RWPE2 (cell line): ENCODE measurements around the gene IFITM10.
"Not testable (repeated sequence)": the region's sequence is repeated elsewhere in the genome, so short reads cannot be mapped to it uniquely, and the experiment has no call there.

Source experiments
- ATAC-seq: fragments of 200-7000 bp; cut with Tn5 transposase; 3 replicates; pipeline ENCODE4 v1.9.1; 2021; ENCODE audit warnings: low read depth
- DNase-seq: peaks from one replicate; pipeline ENCODE4 v3.0.0-alpha.2; 2020; ENCODE audit warnings: low spot score
- H3K27ac ChIP-seq: fragments of 450-650 bp; 2 replicates; pipeline ENCODE4 v1.5.1; 2017; ENCODE audit warnings: mild to moderate bottlenecking; ENCODE audit not compliant: poor library complexity, severe bottlenecking
- H3K27me3 ChIP-seq: fragments of 250-450 bp; sonication (Bioruptor Pico); 2 replicates; pipeline ENCODE4 v1.5.1; 2021; ENCODE audit warnings: mild to moderate bottlenecking, moderate library complexity; ENCODE audit not compliant: insufficient read depth, poor library complexity, severe bottlenecking
- H3K36me3 ChIP-seq: fragments of 250-450 bp; sonication (Bioruptor Pico); 2 replicates; pipeline ENCODE4 v1.5.1; 2020; ENCODE audit warnings: low read depth, mild to moderate bottlenecking, moderate library complexity
- H3K4me1 ChIP-seq: fragments of 250-450 bp; sonication (Bioruptor Pico); 2 replicates; pipeline ENCODE4 v1.5.1; 2021; ENCODE audit warnings: mild to moderate bottlenecking, moderate library complexity; ENCODE audit not compliant: insufficient read depth, poor library complexity, severe bottlenecking
- H3K4me3 ChIP-seq: fragments of 250-450 bp; sonication (Bioruptor Pico); 2 replicates; pipeline ENCODE4 v1.5.1; 2021; ENCODE audit warnings: mild to moderate bottlenecking, moderate library complexity; ENCODE audit not compliant: severe bottlenecking
- H3K9me3 ChIP-seq: fragments of 250-450 bp; sonication (Bioruptor Pico); 2 replicates; pipeline ENCODE4 v1.5.1; 2021; ENCODE audit warnings: mild to moderate bottlenecking, moderate library complexity; ENCODE audit not compliant: severe bottlenecking
- CTCF ChIP-seq: fragments of 450-650 bp; IDR thresholded peaks from one replicate; pipeline ENCODE4 v1.5.1; 2017; ENCODE audit warnings: mild to moderate bottlenecking, moderate library complexity; ENCODE audit not compliant: poor library complexity, severe bottlenecking

The IFITM10 gene

DNA sequence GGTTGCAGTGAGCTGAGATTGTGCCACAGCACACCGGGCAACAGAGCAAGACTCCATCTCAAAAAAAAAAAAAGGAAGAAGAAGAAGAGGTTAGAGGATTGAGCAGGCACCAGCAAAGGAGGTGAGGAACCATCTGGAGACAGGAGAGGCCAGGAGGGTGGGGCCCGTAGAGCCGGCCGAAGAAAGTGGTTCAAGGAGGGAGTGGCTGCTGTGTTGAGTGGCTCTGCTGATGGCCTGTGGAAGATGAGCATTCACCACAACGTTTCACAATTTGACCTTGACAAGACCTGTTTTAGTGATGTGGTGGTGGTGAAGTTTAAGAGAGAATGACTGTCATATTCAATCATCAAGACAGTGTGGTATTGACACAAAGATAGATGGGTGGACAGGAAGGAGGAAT is 20.1 kb upstream of the IFITM10 start:
- TF ChIP-seq CTCF: no peak
- Histone ChIP-seq H3K27ac (peak overlapping the region; percentile 82), H3K36me3 (no peaks in the 10 kb centered on the region), H3K9me3 (no peaks in the 10 kb centered on the region), H3K27me3 (no peaks in the 10 kb centered on the region), H3K4me1 (peaks cover 27% of the 10 kb centered on the region), H3K4me3 (no peak overlapping the region)
- no peak for ATAC-seq
- DNase-seq: no peak

DNA sequence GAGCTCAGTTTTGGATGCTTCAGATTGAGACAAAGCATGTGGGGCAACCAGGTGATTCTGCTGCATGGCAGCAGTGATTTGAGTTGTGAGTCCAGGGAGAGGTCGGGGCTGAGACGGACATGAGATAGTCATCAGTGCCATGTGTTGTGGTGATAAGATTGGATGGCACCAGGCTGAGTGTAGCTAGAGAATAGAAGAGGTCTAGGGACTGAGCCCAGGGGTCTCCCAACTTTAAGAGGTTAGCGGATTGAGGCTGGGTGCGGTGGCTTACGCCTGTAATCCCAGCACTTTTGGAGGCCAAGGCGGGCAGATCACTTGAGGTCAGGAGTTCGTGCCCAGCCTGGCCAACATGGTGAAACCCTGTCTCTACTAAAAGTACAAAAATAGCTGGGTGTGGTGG is 19.7 kb upstream of the IFITM10 start:
- Histone ChIP-seq H3K9me3 (no peaks in the 10 kb centered on the region), H3K4me3 (no peak overlapping the region), H3K27ac (peak overlapping the region; percentile 82), H3K27me3 (no peaks in the 10 kb centered on the region), H3K36me3 (no peaks in the 10 kb centered on the region), H3K4me1 (peaks cover 27% of the 10 kb centered on the region)
- no peak for TF ChIP-seq CTCF
- DNase-seq (no peak), ATAC-seq (no peak)

DNA sequence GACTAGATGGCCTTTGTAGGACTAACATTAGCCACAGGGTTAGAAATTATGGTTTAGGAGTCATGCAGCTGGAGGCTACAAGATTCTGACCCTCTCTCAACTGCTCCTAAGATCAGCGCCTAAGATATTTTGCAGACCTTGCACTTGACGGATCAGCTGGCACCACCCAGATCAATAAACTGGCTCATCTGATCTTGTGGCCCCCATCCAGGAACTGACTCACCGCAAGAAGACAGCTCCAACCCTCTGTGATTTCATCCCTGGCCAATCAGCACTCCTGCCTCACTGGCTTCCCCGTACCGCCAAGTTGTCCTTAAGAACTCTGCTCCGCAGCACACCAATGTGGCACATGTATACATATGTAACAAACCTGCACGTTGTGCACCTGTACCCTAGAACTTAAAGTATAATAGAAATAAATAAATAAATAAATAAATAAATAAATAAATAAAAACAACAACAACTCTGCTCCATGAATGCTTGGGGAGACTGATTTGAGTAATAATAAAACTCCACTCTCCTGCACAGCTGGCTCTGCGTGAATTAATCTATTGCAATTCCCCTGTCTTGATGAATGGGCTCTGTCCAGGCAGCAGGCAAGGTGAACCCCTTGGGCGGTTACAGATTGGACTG is 19.0 kb upstream of the IFITM10 start:
- DNase-seq: peak; percentile 33
- H3K4me1 ChIP-seq: peaks cover 27% of the 10 kb centered on the region
- H3K9me3 ChIP-seq, H3K27ac ChIP-seq, ATAC-seq, H3K27me3 ChIP-seq, H3K4me3 ChIP-seq, H3K36me3 ChIP-seq: not testable (repeated sequence)

DNA sequence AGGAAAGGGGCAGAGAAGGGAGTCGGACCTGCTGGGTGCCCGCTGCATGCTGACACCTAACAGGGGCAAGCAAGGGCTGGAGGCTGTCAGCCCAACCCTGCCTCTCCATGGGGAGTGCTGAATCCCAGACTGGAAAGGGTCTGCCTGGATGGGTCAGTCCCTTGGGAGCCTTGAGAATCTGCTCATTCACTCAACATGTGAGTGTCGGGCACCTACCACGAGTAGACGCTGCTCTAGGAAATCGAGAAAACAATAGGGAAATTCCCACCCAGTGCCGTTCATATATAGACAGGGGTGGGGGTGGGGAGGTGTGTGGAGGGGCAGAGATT is 17.7 kb upstream of the IFITM10 start:
- Histone ChIP-seq H3K9me3 (no peaks in the 10 kb centered on the region), H3K27me3 (no peaks in the 10 kb centered on the region), H3K27ac (no peak overlapping the region), H3K36me3 (no peaks in the 10 kb centered on the region), H3K4me1 (peaks cover 26% of the 10 kb centered on the region), H3K4me3 (no peak overlapping the region)
- DNase-seq (no peak), ATAC-seq (no peak)
- TF ChIP-seq CTCF: no peak

DNA sequence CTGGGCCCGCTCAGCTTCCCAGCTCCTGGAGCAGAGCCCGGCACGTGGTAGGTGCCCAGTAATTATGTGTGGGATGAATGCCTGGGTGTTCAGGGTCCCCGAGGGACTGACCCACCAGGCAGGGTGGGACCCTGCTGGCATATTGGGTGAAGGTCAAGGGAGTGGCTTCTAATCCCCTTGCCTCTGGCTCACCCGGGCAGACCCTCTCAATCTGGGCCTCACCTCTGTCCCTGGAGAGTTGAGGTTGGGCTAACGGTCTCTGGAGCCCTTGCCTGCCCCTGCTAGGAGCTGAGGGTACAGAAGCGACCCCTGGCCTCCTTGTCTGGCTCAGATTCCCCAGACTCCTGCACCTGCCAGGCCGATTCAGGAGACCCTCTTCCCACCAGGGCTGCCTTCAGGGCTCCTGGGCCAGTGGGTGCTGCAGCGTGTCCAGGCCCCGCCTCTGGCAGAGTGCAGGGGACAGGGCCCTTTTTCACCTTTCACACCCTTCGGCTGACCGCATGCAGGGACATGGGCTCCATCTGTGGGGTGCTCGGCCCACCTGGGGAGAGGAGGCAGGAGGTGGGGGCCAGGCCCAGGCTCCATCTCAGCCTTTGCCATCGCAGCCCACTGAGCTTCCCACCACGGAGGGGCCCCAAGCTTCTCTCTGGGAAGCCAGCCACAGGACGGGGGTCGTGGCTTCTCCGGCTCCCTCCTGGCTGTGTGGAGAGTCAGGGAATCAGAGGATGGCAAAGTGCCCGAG is 17.2 kb upstream of the IFITM10 start:
- TF ChIP-seq CTCF: no peak
- Histone ChIP-seq H3K4me3 (no peak overlapping the region), H3K27ac (no peak overlapping the region), H3K27me3 (no peaks in the 10 kb centered on the region), H3K4me1 (peaks cover 24% of the 10 kb centered on the region), H3K36me3 (no peaks in the 10 kb centered on the region), H3K9me3 (no peaks in the 10 kb centered on the region)
- DNase-seq: peak; percentile 46
- no peak for ATAC-seq
